HEK293 (cell line): ENCODE data around the gene DYNLRB1.
A peak's percentile ranks its signal among the peaks of the same experiment; 100 is the strongest.

Experiments
- CTCF ChIA-PET: fragments of 350-600 bp; formaldehyde crosslinking; extraction: SDS; loops from one replicate; lab custom pipeline; 2021; ENCODE audit warnings: antibody characterized with exemption; lab: Yijun Ruan, JAX
- POLR2A ChIA-PET: fragments of 300-600 bp; formaldehyde crosslinking; extraction: SDS; loops from one replicate; lab custom pipeline; 2020; ENCODE audit warnings: antibody characterized with exemption, inconsistent platforms; lab: Yijun Ruan, JAX
- H3K27ac ChIP-seq: fragments of 200-500 bp; sonication (Bioruptor generic); 2 replicates; pipeline ENCODE4 v1.5.1; 2014; ENCODE audit warnings: low read depth, low read length, control low read depth, inconsistent platforms; ENCODE audit errors: extremely low read depth
- H3K36me3 ChIP-seq, 2 experiments: fragments of 200-500 bp in 1 of 2; sonication (Bioruptor generic) in 1 of 2; 1 replicate in 1 of 2; 2 replicates in 1 of 2; pipeline ENCODE4 v1.5.1; 2014 to 2017; ENCODE audit warnings: inconsistent platforms in 2 of 2, low read length in 2 of 2; ENCODE audit not compliant: control insufficient read depth in 2 of 2, insufficient read depth in 1 of 2
- H3K4me1 ChIP-seq: fragments of 200-500 bp; sonication (Bioruptor generic); 2 replicates; pipeline ENCODE4 v1.5.1; 2014; ENCODE audit warnings: mild to moderate bottlenecking, low read length, inconsistent platforms; ENCODE audit not compliant: control insufficient read depth, insufficient read depth
- H3K4me3 ChIP-seq: 2 replicates; pipeline ENCODE4 v1.5.1; 2011; ENCODE audit warnings: low read depth, mild to moderate bottlenecking, control low read depth, low read length, moderate library complexity
- H3K9me3 ChIP-seq: fragments of 200-500 bp; sonication (Bioruptor generic); 2 replicates; pipeline ENCODE4 v1.5.1; 2014; ENCODE audit warnings: low read depth, low read length, inconsistent platforms; ENCODE audit not compliant: control insufficient read depth, insufficient read depth
- EGR2 ChIP-seq: fragments of 450-650 bp; formaldehyde crosslinking; IDR thresholded peaks from 2 replicates; pipeline ENCODE4 v1.5.1; 2016; ENCODE audit warnings: low read depth, missing biosample characterization, missing genetic modification characterization
- KLF17 ChIP-seq: fragments of 450-650 bp; formaldehyde crosslinking; IDR thresholded peaks from 2 replicates; pipeline ENCODE4 v1.5.1; 2016; ENCODE audit warnings: missing biosample characterization, missing genetic modification characterization
- MEIS1 ChIP-seq: sonication (generic); formaldehyde crosslinking; IDR thresholded peaks from 2 replicates; pipeline ENCODE4 v1.8.1; 2022; ENCODE audit warnings: missing genetic modification reagents, mild to moderate bottlenecking, borderline replicate concordance
- REST ChIP-seq: fragments of 450-650 bp; formaldehyde crosslinking; IDR thresholded peaks from 2 replicates; pipeline ENCODE4 v1.5.1; 2016; ENCODE audit warnings: missing biosample characterization, missing genetic modification characterization
- TSHZ1 ChIP-seq: fragments of 450-650 bp; formaldehyde crosslinking; IDR thresholded peaks from 2 replicates; pipeline ENCODE4 v1.5.1; 2016; ENCODE audit warnings: missing biosample characterization, missing genetic modification characterization, borderline replicate concordance
- ZEB2 ChIP-seq: fragments of 450-650 bp; formaldehyde crosslinking; IDR thresholded peaks from 2 replicates; pipeline ENCODE4 v1.5.1; 2016; ENCODE audit warnings: missing biosample characterization, missing genetic modification characterization
- ZFHX2 ChIP-seq: fragments of 450-650 bp; formaldehyde crosslinking; conservative IDR thresholded peaks from 2 replicates; pipeline ENCODE4 v1.5.1; 2016; ENCODE audit warnings: missing biosample characterization, missing genetic modification characterization
- ZNF138 ChIP-seq: fragments of 450-650 bp; formaldehyde crosslinking; IDR thresholded peaks from 2 replicates; pipeline ENCODE4 v1.5.1; 2016; ENCODE audit warnings: missing biosample characterization, missing genetic modification characterization, borderline replicate concordance
- ZNF26 ChIP-seq: fragments of 450-650 bp; formaldehyde crosslinking; IDR thresholded peaks from 2 replicates; pipeline ENCODE4 v1.5.1; 2016; ENCODE audit warnings: missing biosample characterization, missing genetic modification characterization
- ZNF416 ChIP-seq: fragments of 450-650 bp; formaldehyde crosslinking; IDR thresholded peaks from 2 replicates; pipeline ENCODE4 v1.5.1; 2016; ENCODE audit warnings: missing biosample characterization, missing genetic modification characterization
- ZNF530 ChIP-seq: fragments of 450-650 bp; formaldehyde crosslinking; IDR thresholded peaks from 2 replicates; pipeline ENCODE4 v1.5.1; 2016; ENCODE audit warnings: low read depth, missing biosample characterization, missing genetic modification characterization
- ZSCAN16 ChIP-seq: fragments of 450-650 bp; formaldehyde crosslinking; IDR thresholded peaks from 2 replicates; pipeline ENCODE4 v1.5.1; 2016; ENCODE audit warnings: missing biosample characterization, missing genetic modification characterization
- TF ChIP-seq, protein P1 (sequence below): fragments of 450-650 bp; formaldehyde crosslinking; IDR thresholded peaks from 2 replicates; pipeline ENCODE4 v1.5.1; 2016; ENCODE audit warnings: missing biosample characterization, missing genetic modification characterization
- TF ChIP-seq, protein P2 (sequence below): fragments of 450-650 bp; formaldehyde crosslinking; IDR thresholded peaks from 2 replicates; pipeline ENCODE4 v1.5.1; 2016; ENCODE audit warnings: missing biosample characterization, missing genetic modification characterization
- TF ChIP-seq, protein P3 (sequence below): fragments of 450-650 bp; formaldehyde crosslinking; IDR thresholded peaks from 2 replicates; pipeline ENCODE4 v1.5.1; 2016; ENCODE audit warnings: missing biosample characterization, missing genetic modification characterization

Gene DYNLRB1

GRCh38 chr20:34527016-34527415 is 10.8 kb downstream of the DYNLRB1 start (continued):
- TF ChIP-seq REST (tag by site-specific recombination) (no peak), ZNF26 (tag by site-specific recombination) (no peak), ZNF416 (tag by site-specific recombination) (no peak)

GRCh38 chr20:34528921-34529297 is 12.7 kb downstream of the DYNLRB1 start:
- Histone ChIP-seq H3K4me1 (peaks cover 9% of the 10 kb centered on the region), H3K4me3 (no peak overlapping the region), H3K36me3 (peaks cover 3 to 86% of the 10 kb centered on the region in 2 experiments; a peak in 2 of 3 replicates), H3K9me3 (no peaks in the 10 kb centered on the region)
- POLR2A ChIA-PET, result interaction anchor here (0.7 kb wide), 1 partner anchor 13 kb away, joined by 3 read pairs; the partner anchor contains the start of gene DYNLRB1
- TF ChIP-seq ZNF530, result no peak
- peak; percentile 77 for TF ChIP-seq EGR2 (tag by site-specific recombination)
- peak; percentile 64 for TF ChIP-seq ZFHX2
- TF ChIP-seq, all 188 proteins: peak for 2
- H3K27ac ChIP-seq, result no peak overlapping the region
- CTCF ChIA-PET, result interaction anchor here (4.2 kb wide), 1 partner anchor 10 kb away, joined by 22 read pairs; no protein-coding TSS in a partner anchor

- H3K9me3 ChIP-seq, result no peaks in the 10 kb centered on the region
- ChIA-PET CTCF (interaction anchor here (1.2 to 4.2 kb wide), 2 partner anchors 9 to 178 kb away, joined by 5 to 22 read pairs; no protein-coding TSS in a partner anchor), POLR2A (no interaction called here)
- H3K4me3 ChIP-seq, result no peak overlapping the region
- H3K27ac ChIP-seq, result no peak overlapping the region
- peaks cover 3 to 89% of the 10 kb centered on the region in 2 experiments; a peak in 2 of 3 replicates for H3K36me3 ChIP-seq
- H3K4me1 ChIP-seq, result peaks cover 9% of the 10 kb centered on the region
- TF ChIP-seq MEIS1 (no peak), ZSCAN16 (tag by site-specific recombination) (no peak), ZNF138 (tag by site-specific recombination) (no peak), KLF17 (tag by site-specific recombination) (no peak), ZEB2 (tag by site-specific recombination) (no peak), TSHZ1 (tag by site-specific recombination) (no peak)
- TF ChIP-seq, protein P1, sequence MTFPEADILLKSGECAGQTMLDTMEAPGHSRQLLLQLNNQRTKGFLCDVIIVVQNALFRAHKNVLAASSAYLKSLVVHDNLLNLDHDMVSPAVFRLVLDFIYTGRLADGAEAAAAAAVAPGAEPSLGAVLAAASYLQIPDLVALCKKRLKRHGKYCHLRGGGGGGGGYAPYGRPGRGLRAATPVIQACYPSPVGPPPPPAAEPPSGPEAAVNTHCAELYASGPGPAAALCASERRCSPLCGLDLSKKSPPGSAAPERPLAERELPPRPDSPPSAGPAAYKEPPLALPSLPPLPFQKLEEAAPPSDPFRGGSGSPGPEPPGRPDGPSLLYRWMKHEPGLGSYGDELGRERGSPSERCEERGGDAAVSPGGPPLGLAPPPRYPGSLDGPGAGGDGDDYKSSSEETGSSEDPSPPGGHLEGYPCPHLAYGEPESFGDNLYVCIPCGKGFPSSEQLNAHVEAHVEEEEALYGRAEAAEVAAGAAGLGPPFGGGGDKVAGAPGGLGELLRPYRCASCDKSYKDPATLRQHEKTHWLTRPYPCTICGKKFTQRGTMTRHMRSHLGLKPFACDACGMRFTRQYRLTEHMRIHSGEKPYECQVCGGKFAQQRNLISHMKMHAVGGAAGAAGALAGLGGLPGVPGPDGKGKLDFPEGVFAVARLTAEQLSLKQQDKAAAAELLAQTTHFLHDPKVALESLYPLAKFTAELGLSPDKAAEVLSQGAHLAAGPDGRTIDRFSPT (tag by site-specific recombination), result no peak
- TF ChIP-seq, protein P2, sequence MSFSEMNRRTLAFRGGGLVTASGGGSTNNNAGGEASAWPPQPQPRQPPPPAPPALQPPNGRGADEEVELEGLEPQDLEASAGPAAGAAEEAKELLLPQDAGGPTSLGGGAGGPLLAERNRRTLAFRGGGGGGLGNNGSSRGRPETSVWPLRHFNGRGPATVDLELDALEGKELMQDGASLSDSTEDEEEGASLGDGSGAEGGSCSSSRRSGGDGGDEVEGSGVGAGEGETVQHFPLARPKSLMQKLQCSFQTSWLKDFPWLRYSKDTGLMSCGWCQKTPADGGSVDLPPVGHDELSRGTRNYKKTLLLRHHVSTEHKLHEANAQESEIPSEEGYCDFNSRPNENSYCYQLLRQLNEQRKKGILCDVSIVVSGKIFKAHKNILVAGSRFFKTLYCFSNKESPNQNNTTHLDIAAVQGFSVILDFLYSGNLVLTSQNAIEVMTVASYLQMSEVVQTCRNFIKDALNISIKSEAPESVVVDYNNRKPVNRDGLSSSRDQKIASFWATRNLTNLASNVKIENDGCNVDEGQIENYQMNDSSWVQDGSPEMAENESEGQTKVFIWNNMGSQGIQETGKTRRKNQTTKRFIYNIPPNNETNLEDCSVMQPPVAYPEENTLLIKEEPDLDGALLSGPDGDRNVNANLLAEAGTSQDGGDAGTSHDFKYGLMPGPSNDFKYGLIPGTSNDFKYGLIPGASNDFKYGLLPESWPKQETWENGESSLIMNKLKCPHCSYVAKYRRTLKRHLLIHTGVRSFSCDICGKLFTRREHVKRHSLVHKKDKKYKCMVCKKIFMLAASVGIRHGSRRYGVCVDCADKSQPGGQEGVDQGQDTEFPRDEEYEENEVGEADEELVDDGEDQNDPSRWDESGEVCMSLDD (tag by site-specific recombination), result no peak
- TF ChIP-seq, protein P3, sequence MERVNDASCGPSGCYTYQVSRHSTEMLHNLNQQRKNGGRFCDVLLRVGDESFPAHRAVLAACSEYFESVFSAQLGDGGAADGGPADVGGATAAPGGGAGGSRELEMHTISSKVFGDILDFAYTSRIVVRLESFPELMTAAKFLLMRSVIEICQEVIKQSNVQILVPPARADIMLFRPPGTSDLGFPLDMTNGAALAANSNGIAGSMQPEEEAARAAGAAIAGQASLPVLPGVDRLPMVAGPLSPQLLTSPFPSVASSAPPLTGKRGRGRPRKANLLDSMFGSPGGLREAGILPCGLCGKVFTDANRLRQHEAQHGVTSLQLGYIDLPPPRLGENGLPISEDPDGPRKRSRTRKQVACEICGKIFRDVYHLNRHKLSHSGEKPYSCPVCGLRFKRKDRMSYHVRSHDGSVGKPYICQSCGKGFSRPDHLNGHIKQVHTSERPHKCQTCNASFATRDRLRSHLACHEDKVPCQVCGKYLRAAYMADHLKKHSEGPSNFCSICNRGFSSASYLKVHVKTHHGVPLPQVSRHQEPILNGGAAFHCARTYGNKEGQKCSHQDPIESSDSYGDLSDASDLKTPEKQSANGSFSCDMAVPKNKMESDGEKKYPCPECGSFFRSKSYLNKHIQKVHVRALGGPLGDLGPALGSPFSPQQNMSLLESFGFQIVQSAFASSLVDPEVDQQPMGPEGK (tag by site-specific recombination), result no peak
Observed at GRCh38 chr20:34529742-34530141, 13.5 kb downstream of the DYNLRB1 start.
